ENCODE results near the gene PTER. TPM values are rescaled to one million over a fixed set of nuclear protein-coding genes. Genes with fewer than 3 reads are reported as not detected.

PTER gene
- total RNA-seq, 1 experiment from 2014 or later = 30.1 TPM

GRCh38 chr10:16481052-16481728 lies 44.4 kb downstream of the PTER start:
- Mint-ChIP-seq H3K36me3 (ENCODE audit: insufficient read depth, unreplicated experiment) (peaks cover 1% of the 10 kb centered on the region), H3K4me1 (ENCODE audit: low read depth, unreplicated experiment) (no peaks in the 10 kb centered on the region), H3K9me3 (ENCODE audit: low read depth, unreplicated experiment) (no peaks in the 10 kb centered on the region), H3K4me3 (ENCODE audit: low read depth, unreplicated experiment) (no peak overlapping the region), H3K27ac (ENCODE audit: unreplicated experiment) (no peak overlapping the region), H3K27me3 (ENCODE audit: unreplicated experiment) (no peaks in the 10 kb centered on the region)
- CTCF ChIA-PET = interaction anchor here (1.7 kb wide), 1 partner anchor 13 kb away, joined by 3 read pairs; no protein-coding TSS in a partner anchor
- no TSS peak for BruUV-seq (replicated peaks)
- no peak for DNase-seq
- intact Hi-C loops (cut with micrococcal nuclease; ENCODE audit: unreplicated experiment) = no loop called here
- TF ChIP-seq CTCF (IDR thresholded peaks at IDR 0.05; ENCODE audit: unreplicated experiment) = no peak

- H3K27ac Mint-ChIP-seq (ENCODE audit: unreplicated experiment) = no peak overlapping the region
- H3K4me3 Mint-ChIP-seq (ENCODE audit: low read depth, unreplicated experiment) = no peak overlapping the region
- BruUV-seq (replicated peaks) = no TSS peak
- no peaks in the 10 kb centered on the region for H3K27me3 Mint-ChIP-seq (ENCODE audit: unreplicated experiment)
- H3K9me3 Mint-ChIP-seq (ENCODE audit: low read depth, unreplicated experiment) = no peaks in the 10 kb centered on the region
- TF ChIP-seq CTCF (IDR thresholded peaks at IDR 0.05; ENCODE audit: unreplicated experiment) = no peak
- H3K4me1 Mint-ChIP-seq (ENCODE audit: low read depth, unreplicated experiment) = no peaks in the 10 kb centered on the region
- intact Hi-C loops (cut with micrococcal nuclease; ENCODE audit: unreplicated experiment) = no loop called here
- DNase-seq = no peak
- peaks cover 4% of the 10 kb centered on the region for H3K36me3 Mint-ChIP-seq (ENCODE audit: insufficient read depth, unreplicated experiment)
- CTCF ChIA-PET = no interaction called here
Observed at GRCh38 chr10:16483241-16483917, 46.6 kb downstream of the PTER start.

- TF ChIP-seq CTCF (IDR thresholded peaks at IDR 0.05; ENCODE audit: unreplicated experiment) = no peak
- Mint-ChIP-seq H3K4me1 (ENCODE audit: low read depth, unreplicated experiment) (no peaks in the 10 kb centered on the region), H3K27ac (ENCODE audit: unreplicated experiment) (no peak overlapping the region), H3K4me3 (ENCODE audit: low read depth, unreplicated experiment) (no peak overlapping the region), H3K27me3 (ENCODE audit: unreplicated experiment) (no peaks in the 10 kb centered on the region), H3K36me3 (ENCODE audit: insufficient read depth, unreplicated experiment) (peaks cover 8% of the 10 kb centered on the region), H3K9me3 (ENCODE audit: low read depth, unreplicated experiment) (no peaks in the 10 kb centered on the region)
- CTCF ChIA-PET = no interaction called here
- DNase-seq = no peak
- no TSS peak for BruUV-seq (replicated peaks)
- intact Hi-C loops (cut with micrococcal nuclease; ENCODE audit: unreplicated experiment) = no loop called here
Observed at GRCh38 chr10:16490511-16490910, 53.7 kb downstream of the PTER start.

- H3K4me3 Mint-ChIP-seq (ENCODE audit: low read depth, unreplicated experiment) = no peak overlapping the region
- TF ChIP-seq CTCF (IDR thresholded peaks at IDR 0.05; ENCODE audit: unreplicated experiment) = no peak
- no peak overlapping the region for H3K27ac Mint-ChIP-seq (ENCODE audit: unreplicated experiment)
- no peaks in the 10 kb centered on the region for H3K27me3 Mint-ChIP-seq (ENCODE audit: unreplicated experiment)
- no peak for DNase-seq
- peaks cover 4% of the 10 kb centered on the region for H3K36me3 Mint-ChIP-seq (ENCODE audit: insufficient read depth, unreplicated experiment)
- CTCF ChIA-PET = no interaction called here
- no TSS peak for BruUV-seq (replicated peaks)
- no peaks in the 10 kb centered on the region for H3K4me1 Mint-ChIP-seq (ENCODE audit: low read depth, unreplicated experiment)
- H3K9me3 Mint-ChIP-seq (ENCODE audit: low read depth, unreplicated experiment) = no peaks in the 10 kb centered on the region
- intact Hi-C loops (cut with micrococcal nuclease; ENCODE audit: unreplicated experiment) = no loop called here
Observed at GRCh38 chr10:16491933-16492332, 55.1 kb downstream of the PTER start.

Data from Calu3 (cell line).